Measurements from ENCODE around the gene MTCP1. TPM values are rescaled to one million over a fixed set of nuclear protein-coding genes. Genes with fewer than 3 reads are reported as not detected.

The MTCP1 gene
- total RNA-seq, 1 donor from 2014 or later, result 19.5 TPM

- ChIA-PET POLR2A (interaction anchor here (3.0 kb wide), 1 partner anchor 29 kb away, joined by 10 read pairs; the partner anchor contains the start of gene FUNDC2), CTCF (interaction anchor here (0.8 to 2.7 kb wide), 3 partner anchors 28 to 138 kb away, joined by 3 to 21 read pairs (median 6); partner anchors contain the start of gene FUNDC2)
- Mint-ChIP-seq H3K27ac (no peak overlapping the region), H3K27me3 (no peaks in the 10 kb centered on the region), H3K36me3 (ENCODE audit: low read depth) (peaks cover 42% of the 10 kb centered on the region), H3K9me3 (no peaks in the 10 kb centered on the region), H3K4me1 (peaks cover 13% of the 10 kb centered on the region), H3K4me3 (no peak overlapping the region)
- DNase-seq (no peak), ATAC-seq (ENCODE audit: low read depth) (no peak)
- intact Hi-C loops (cut with micrococcal nuclease), result loop anchor here (10.0 kb wide), 1 partner anchor 141 kb away; no protein-coding TSS in a partner anchor
- no peak for TF ChIP-seq CTCF (IDR thresholded peaks at IDR 0.05)
Measured at GRCh38 chrX:155055494-155055893, 15.4 kb downstream of the MTCP1 start.

- no peak overlapping the region for H3K4me3 Mint-ChIP-seq
- H3K9me3 Mint-ChIP-seq, result no peaks in the 10 kb centered on the region
- H3K36me3 Mint-ChIP-seq (ENCODE audit: low read depth), result peaks cover 36% of the 10 kb centered on the region
- POLR2A ChIA-PET, result no interaction called here
- peaks cover 13% of the 10 kb centered on the region for H3K4me1 Mint-ChIP-seq
- no peak for TF ChIP-seq CTCF (IDR thresholded peaks at IDR 0.05)
- DNase-seq, result no peak
- intact Hi-C loops (cut with micrococcal nuclease), result loop anchor here (10.0 kb wide), 1 partner anchor 139 kb away; no protein-coding TSS in a partner anchor
- ATAC-seq (ENCODE audit: low read depth), result no peak
- CTCF ChIA-PET, result interaction anchor here (0.9 kb wide), 1 partner anchor 9 kb away, joined by 3 read pairs; no protein-coding TSS in a partner anchor
- H3K27ac Mint-ChIP-seq, result no peak overlapping the region
- H3K27me3 Mint-ChIP-seq, result no peaks in the 10 kb centered on the region
Measured at GRCh38 chrX:155054255-155054654, 16.7 kb downstream of the MTCP1 start.

- no peak for TF ChIP-seq CTCF (IDR thresholded peaks at IDR 0.05)
- Mint-ChIP-seq H3K27ac (peak overlapping the region; percentile 3), H3K36me3 (ENCODE audit: low read depth) (peaks cover 39% of the 10 kb centered on the region), H3K9me3 (no peaks in the 10 kb centered on the region), H3K4me1 (peaks cover 13% of the 10 kb centered on the region), H3K27me3 (no peaks in the 10 kb centered on the region), H3K4me3 (no peak overlapping the region)
- ChIA-PET POLR2A (no interaction called here), CTCF (interaction anchor here (0.9 kb wide), 1 partner anchor 9 kb away, joined by 3 read pairs; no protein-coding TSS in a partner anchor)
- intact Hi-C loops (cut with micrococcal nuclease), result loop anchor here (10.0 kb wide), 1 partner anchor 139 kb away; no protein-coding TSS in a partner anchor
- DNase-seq (no peak), ATAC-seq (ENCODE audit: low read depth) (no peak)
Measured at GRCh38 chrX:155053656-155054055, 17.3 kb downstream of the MTCP1 start.

DNA sequence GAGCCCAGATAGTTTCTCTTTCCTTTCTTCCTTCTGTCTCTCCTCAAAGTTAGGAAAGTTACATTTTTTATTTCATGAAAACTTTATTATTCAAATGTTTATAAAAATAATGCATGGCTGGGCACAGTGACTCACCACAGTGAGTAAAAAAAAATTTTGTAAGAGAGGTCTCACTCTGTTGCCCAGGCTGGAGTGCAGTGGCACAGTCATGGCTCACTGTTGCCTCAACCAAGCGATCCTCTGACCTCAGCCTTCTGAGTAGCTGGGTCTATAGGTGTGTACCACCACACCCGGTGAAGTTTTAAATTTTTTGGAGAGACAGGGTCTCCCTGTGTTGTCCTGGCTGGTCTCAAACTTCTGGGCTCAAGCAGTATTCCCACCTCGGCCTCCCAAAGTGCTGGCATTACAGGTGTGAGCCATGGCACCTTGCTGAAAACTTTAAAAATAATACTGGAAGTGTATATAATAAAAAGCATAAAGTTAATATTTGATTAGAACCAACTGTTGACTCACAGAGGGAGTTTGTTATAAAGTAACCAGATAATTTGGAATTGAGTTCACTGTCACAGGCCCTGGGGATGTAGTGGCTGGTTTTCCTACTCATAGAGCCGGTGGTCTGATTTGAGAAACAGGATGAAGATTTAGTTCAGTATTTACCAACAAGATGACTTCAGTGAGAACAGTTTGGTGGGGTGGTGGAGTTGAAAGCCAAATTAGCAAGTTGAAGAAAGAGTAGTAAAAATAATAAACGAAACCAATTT, 18.0 kb downstream of the MTCP1 start:
- ATAC-seq (ENCODE audit: low read depth) (no peak), DNase-seq (no peak)
- Mint-ChIP-seq H3K9me3 (no peaks in the 10 kb centered on the region), H3K36me3 (ENCODE audit: low read depth) (peaks cover 42% of the 10 kb centered on the region), H3K27me3 (no peaks in the 10 kb centered on the region), H3K4me3 (no peak overlapping the region), H3K4me1 (peaks cover 12% of the 10 kb centered on the region), H3K27ac (no peak overlapping the region)
- ChIA-PET POLR2A (no interaction called here), CTCF (no interaction called here)
- no peak for TF ChIP-seq CTCF (IDR thresholded peaks at IDR 0.05)
- intact Hi-C loops (cut with micrococcal nuclease), result loop anchor here (10.0 kb wide), 1 partner anchor 138 kb away; no protein-coding TSS in a partner anchor

- POLR2A ChIA-PET, result no interaction called here
- Mint-ChIP-seq H3K9me3 (no peaks in the 10 kb centered on the region), H3K4me3 (no peak overlapping the region), H3K27me3 (no peaks in the 10 kb centered on the region), H3K27ac (peak overlapping the region; percentile 12), H3K4me1 (peaks cover 6% of the 10 kb centered on the region), H3K36me3 (ENCODE audit: low read depth) (peaks cover 56% of the 10 kb centered on the region)
- no peak for TF ChIP-seq CTCF (IDR thresholded peaks at IDR 0.05)
- ATAC-seq (ENCODE audit: low read depth), result no peak
- no peak for DNase-seq
- intact Hi-C loops (cut with micrococcal nuclease), result no loop called here
- CTCF ChIA-PET, result interaction anchor here (0.7 kb wide), 1 partner anchor 10 kb away, joined by 4 read pairs; no protein-coding TSS in a partner anchor
Measured at GRCh38 chrX:155048977-155049619, 21.8 kb downstream of the MTCP1 start.

Measured in activated B cell treated with CpG ODN at 0.5 μM for 24 hours (primary cell).